Keratinocyte (primary cell): Measurements from ENCODE around the gene TBC1D4.

Experiments
- CTCF ChIP-seq, 3 experiments: IDR thresholded peaks in 1 of 3; conservative IDR thresholded peaks in 1 of 3; optimal IDR thresholded peaks in 1 of 3; 2 replicates in 2 of 3; 3 replicates in 1 of 3; pipeline versions ENCODE3 to v1.5.1; 2011; ENCODE audit warnings: low read length in 3 of 3, mild to moderate bottlenecking in 3 of 3, moderate library complexity in 2 of 3, control low read depth in 1 of 3, inconsistent platforms in 1 of 3; ENCODE audit not compliant: insufficient read depth in 2 of 3; ENCODE audit errors: extremely low read depth in 1 of 3
- EZH2 ChIP-seq: IDR thresholded peaks from one replicate; pipeline ENCODE4 v1.6.1; 2012; ENCODE audit warnings: inconsistent platforms, mild to moderate bottlenecking, low read length, moderate library complexity

- no peak for TF ChIP-seq EZH2
- no peak for TF ChIP-seq CTCF (optimal IDR thresholded peaks at IDR 0.05 in 1 of 3, IDR thresholded peaks at IDR 0.05 in 1 of 3, conservative IDR thresholded peaks at IDR 0.05 in 1 of 3; ENCODE audit: extremely low read depth in 1 of 3, insufficient read depth in 2 of 3, low read length in 3 of 3)
Measured at GRCh38 chr13:75294110-75294509, 187.9 kb downstream of the TBC1D4 start.
